Measurements from ENCODE around the gene PHF5A. TPM values are rescaled to one million over a fixed set of nuclear protein-coding genes. Genes with fewer than 3 reads are reported as not detected.

PHF5A gene
- total RNA-seq, 3 donors from 2014 or later, result 42.0 to 46.0 (median 43.8) TPM

DNA sequence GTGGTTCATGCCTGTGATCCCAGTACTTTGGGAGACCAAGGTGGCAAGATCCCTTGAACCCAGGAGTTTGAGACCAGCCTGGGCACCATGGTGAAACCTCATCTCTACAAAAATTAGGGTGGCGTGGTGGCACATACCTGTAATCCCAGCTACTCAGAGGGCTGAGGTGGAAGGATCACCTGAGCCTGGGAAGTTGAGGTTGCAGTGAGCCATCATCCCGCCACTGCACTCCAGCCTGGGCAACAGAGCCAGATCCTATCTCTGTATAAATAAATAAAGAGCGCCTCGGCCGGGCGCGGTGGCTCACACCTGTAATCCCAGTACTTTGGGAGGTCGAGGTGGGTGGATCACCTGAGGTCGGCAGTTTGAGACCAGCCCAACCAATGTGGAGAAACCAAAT is 49.8 kb downstream of the PHF5A start:
- H3K27me3 ChIP-seq, result no peaks in the 10 kb centered on the region
- DNase-seq (ENCODE audit: low spot score in 2 of 2), result no peak
- intact Hi-C loops (cut with DNase I; ENCODE audit: low total_unique reads), result no loop called here
- no peaks in the 10 kb centered on the region for H3K9me3 ChIP-seq
- peaks cover 6 to 24% of the 10 kb centered on the region in 2 donors for H3K4me1 ChIP-seq
- no peaks in the 10 kb centered on the region for H3K36me3 ChIP-seq
- peak overlapping the region; percentile 72 to 81 for H3K27ac ChIP-seq
- TF ChIP-seq POLR2A (IDR thresholded peaks at IDR 0.05) (no peak), POLR2AphosphoS5 (IDR thresholded peaks at IDR 0.05) (no peak)
- TF ChIP-seq, protein P1, sequence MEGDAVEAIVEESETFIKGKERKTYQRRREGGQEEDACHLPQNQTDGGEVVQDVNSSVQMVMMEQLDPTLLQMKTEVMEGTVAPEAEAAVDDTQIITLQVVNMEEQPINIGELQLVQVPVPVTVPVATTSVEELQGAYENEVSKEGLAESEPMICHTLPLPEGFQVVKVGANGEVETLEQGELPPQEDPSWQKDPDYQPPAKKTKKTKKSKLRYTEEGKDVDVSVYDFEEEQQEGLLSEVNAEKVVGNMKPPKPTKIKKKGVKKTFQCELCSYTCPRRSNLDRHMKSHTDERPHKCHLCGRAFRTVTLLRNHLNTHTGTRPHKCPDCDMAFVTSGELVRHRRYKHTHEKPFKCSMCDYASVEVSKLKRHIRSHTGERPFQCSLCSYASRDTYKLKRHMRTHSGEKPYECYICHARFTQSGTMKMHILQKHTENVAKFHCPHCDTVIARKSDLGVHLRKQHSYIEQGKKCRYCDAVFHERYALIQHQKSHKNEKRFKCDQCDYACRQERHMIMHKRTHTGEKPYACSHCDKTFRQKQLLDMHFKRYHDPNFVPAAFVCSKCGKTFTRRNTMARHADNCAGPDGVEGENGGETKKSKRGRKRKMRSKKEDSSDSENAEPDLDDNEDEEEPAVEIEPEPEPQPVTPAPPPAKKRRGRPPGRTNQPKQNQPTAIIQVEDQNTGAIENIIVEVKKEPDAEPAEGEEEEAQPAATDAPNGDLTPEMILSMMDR (IDR thresholded peaks at IDR 0.05), result no peak
- H3K4me3 ChIP-seq, result no peak overlapping the region

DNA sequence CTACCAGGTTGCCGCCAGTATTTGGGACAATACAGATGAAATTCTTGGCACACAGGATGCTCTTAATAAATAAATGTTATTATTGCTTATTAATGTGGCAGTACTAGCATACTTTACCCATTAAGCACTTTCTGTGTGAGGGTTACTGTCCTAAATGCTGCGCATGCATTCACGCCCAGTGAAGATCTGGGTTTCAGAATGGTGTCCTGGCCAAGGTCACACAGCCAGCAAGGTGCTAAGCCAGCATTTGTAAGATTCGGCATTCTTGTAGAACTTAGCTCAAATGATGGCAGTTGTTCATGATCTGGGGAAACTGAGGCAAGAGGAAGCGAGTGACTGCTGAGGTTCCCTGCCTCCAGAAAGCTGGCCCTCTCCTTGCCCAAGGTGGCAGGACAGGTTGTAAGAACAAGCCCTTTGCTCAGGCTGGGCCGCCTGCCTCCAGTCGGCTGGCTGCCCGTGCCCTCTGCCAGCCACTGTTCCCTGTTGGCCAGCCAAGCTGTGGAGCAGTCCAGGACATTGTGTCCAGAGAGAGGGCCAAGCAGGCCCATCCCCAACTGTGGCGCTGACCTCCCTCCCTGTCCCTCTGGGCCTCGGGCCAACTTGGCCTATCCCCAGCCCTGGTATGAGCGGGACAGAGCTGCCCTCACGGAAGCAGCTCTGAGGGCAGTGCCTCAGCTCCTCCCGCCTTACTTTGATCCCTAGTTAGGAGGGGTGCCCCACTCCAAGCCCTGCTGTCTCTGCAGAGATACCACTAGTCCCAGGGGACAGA is 50.7 kb downstream of the PHF5A start:
- DNase-seq (ENCODE audit: low spot score in 2 of 2), result peak; percentile 95 to 96
- Histone ChIP-seq H3K4me3 (peak overlapping the region in 1 of 3 donors; percentile 0), H3K36me3 (no peaks in the 10 kb centered on the region), H3K9me3 (no peaks in the 10 kb centered on the region), H3K27ac (peak overlapping the region; percentile 72 to 81), H3K4me1 (peaks cover 6 to 24% of the 10 kb centered on the region in 2 donors), H3K27me3 (no peaks in the 10 kb centered on the region)
- TF ChIP-seq POLR2AphosphoS5 (IDR thresholded peaks at IDR 0.05), result peak; percentile 66 to 89 (median 88)
- TF ChIP-seq, protein P1 (IDR thresholded peaks at IDR 0.05), result peak in 1 of 3 donors; percentile 7
- no peak for TF ChIP-seq POLR2A (IDR thresholded peaks at IDR 0.05)
- intact Hi-C loops (cut with DNase I; ENCODE audit: low total_unique reads), result no loop called here

GRCh38 chr22:41415554-41415953 is 52.9 kb downstream of the PHF5A start:
- Histone ChIP-seq H3K4me1 (peaks cover 6 to 24% of the 10 kb centered on the region in 2 donors), H3K27ac (peak overlapping the region; percentile 8 to 39), H3K27me3 (no peaks in the 10 kb centered on the region), H3K4me3 (no peak overlapping the region), H3K9me3 (no peaks in the 10 kb centered on the region), H3K36me3 (no peaks in the 10 kb centered on the region)
- no peak for TF ChIP-seq POLR2A (IDR thresholded peaks at IDR 0.05)
- TF ChIP-seq POLR2AphosphoS5 (IDR thresholded peaks at IDR 0.05), result no peak
- TF ChIP-seq, protein P1 (IDR thresholded peaks at IDR 0.05), result no peak
- DNase-seq (ENCODE audit: low spot score in 2 of 2), result no peak
- intact Hi-C loops (cut with DNase I; ENCODE audit: low total_unique reads), result no loop called here

DNA sequence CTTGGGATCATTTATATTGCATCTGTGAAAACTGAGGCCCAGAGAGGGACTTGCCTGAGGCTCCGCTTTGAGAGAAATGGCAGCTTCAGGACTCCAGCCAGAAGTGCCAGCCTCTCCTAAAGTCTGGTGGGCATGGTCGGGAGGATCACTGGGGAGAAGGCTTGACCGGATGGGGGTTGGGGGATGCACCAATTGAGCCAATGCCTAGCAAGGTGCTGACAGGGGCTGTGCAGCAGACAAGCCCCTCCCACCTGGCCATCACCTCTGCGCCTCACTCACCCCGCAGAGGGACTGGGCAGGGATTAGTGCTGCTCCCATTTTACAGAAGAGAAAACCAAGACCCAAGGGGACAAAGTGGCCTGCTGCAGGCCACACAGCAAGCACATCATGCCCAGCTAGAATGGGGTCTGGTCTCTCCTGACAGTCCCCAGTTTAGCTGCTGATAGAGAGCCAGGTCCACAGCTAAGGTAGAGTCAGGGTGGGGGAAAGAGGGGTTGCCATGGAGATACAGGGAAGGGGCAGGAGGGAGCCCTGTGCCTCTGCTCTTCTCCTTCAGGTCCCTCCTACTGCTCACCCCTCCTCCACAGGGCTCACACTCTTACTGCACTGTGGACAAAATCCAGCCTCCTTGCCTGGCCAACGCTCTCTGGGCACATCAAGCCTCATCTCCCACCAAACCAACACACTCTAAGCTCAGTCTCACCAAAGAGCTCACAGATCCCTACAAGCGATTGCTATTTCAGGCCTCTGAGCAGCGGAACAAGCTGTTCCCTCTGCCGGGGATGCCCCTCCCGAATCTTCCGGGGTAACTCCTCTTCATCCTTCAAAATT is 57.3 kb downstream of the PHF5A start:
- Histone ChIP-seq H3K4me1 (peaks cover 6 to 8% of the 10 kb centered on the region in 2 donors), H3K36me3 (no peaks in the 10 kb centered on the region), H3K27ac (peak overlapping the region; percentile 75 to 99), H3K27me3 (no peaks in the 10 kb centered on the region), H3K9me3 (no peaks in the 10 kb centered on the region), H3K4me3 (no peak overlapping the region)
- intact Hi-C loops (cut with DNase I; ENCODE audit: low total_unique reads), result no loop called here
- DNase-seq (ENCODE audit: low spot score in 2 of 2), result no peak
- TF ChIP-seq, protein P1 (IDR thresholded peaks at IDR 0.05), result no peak
- TF ChIP-seq POLR2A (IDR thresholded peaks at IDR 0.05), result no peak
- no peak for TF ChIP-seq POLR2AphosphoS5 (IDR thresholded peaks at IDR 0.05)

Measured in breast epithelium (tissue), 4 donors.